ENCODE results near the gene ASB10.

DNA sequence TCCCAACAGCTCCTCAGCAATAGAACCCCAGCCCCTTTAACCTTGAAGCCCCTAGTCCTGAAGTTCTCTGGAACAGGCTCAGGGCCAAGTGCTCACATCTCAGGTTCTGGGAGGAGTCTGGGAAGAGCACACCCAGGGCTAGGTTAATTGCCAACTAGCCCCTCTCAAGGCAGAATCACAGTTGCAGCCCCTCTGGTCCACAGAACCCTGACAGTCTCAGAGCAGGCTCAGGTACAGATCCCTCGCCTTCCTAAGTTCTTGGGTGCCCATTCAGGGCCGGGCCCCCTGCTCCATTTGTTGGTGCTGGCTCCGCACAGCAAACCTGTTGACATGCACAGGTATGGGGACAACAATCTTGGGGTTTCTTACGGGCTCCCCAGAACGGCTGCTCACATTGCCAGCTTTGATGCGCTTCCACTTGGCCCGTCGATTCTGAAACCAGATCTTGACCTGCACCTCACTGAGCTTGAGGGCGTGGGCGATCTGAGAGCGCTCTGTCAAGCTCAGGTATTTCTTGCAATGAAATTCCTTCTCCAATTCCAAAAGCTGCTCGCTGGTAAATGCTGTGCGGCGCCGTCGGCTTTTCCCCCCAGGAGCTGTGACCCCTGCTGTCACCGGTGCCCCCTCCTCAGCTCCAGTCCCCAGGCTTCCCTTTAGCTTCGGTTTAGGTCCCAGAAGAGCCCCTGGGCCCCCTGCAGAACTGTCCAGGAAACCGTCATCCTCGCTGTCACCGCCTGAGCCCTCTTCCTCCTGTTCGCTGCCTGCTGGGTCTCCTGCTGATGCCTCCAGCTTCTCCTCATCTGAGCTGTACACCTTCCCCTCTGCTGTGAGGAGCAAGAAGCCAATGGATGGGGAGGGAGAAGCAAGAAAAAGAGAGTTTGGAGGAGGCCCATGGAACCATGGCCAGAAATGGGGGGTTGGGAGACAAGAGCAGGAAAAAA lies 38.5 kb downstream of the ASB10 start:
- TF ChIP-seq, protein P1, sequence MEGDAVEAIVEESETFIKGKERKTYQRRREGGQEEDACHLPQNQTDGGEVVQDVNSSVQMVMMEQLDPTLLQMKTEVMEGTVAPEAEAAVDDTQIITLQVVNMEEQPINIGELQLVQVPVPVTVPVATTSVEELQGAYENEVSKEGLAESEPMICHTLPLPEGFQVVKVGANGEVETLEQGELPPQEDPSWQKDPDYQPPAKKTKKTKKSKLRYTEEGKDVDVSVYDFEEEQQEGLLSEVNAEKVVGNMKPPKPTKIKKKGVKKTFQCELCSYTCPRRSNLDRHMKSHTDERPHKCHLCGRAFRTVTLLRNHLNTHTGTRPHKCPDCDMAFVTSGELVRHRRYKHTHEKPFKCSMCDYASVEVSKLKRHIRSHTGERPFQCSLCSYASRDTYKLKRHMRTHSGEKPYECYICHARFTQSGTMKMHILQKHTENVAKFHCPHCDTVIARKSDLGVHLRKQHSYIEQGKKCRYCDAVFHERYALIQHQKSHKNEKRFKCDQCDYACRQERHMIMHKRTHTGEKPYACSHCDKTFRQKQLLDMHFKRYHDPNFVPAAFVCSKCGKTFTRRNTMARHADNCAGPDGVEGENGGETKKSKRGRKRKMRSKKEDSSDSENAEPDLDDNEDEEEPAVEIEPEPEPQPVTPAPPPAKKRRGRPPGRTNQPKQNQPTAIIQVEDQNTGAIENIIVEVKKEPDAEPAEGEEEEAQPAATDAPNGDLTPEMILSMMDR (IDR thresholded peaks at IDR 0.05): no peak
- TF ChIP-seq EZH2 (IDR thresholded peaks at IDR 0.05; ENCODE audit: borderline replicate concordance, insufficient read depth, low read depth, low read length, poor library complexity, severe bottlenecking): no peak
